ENCODE data around the gene IKZF3. TPM values are rescaled to one million over a fixed set of nuclear protein-coding genes. Genes with fewer than 3 reads are reported as not detected.

IKZF3 gene
- polyA plus RNA-seq, 1 of the 3 experiments (the other 2 are of a cell fraction) = not detected

DNA sequence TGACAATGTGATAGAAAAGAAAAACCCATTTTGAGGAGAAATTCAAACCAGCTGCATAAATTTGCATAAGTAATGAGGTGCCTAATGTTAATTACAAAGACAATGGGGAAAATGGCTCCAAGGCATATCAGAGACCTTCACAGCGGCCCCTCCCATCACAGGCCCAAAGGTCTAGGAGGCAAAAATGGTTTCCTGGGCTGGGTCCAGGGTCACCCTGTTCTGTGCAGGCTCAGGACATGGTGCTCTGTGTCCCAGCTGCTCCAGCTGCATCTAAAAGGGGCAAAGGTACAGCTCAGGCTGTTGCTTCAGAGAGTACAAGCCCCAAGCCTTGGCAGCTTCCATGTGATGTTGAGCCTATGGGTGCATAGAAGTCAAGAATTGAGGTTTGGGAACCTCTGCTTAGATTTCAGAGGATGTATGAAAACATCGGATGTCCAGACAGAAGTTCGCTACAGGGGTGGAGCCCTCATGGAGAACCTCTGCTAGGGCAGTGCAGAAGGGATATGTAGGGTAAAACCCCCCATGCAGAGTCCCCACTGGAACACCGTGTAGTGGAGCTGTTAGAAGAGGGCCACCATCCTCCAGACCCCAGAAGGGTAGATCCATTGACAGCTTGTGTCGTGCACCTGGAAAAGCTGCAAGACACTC is 40.6 kb downstream of the IKZF3 start:
- Histone ChIP-seq H3F3A (replicated peaks; ENCODE audit: insufficient read depth) (no peaks in the 10 kb centered on the region), H3K36me3 (replicated peaks in 1 of 2; ENCODE audit: control insufficient read depth in 1 of 2, insufficient read depth in 2 of 2, low read length in 1 of 2) (no peaks in the 10 kb centered on the region), H2AFZ (ENCODE audit: low read depth) (no peak overlapping the region), H3K4me2 (no peak overlapping the region), H3K4me1 (ENCODE audit: control insufficient read depth in 1 of 2, insufficient read depth in 2 of 2, low read depth in 1 of 2, low read length in 1 of 2) (no peaks in the 10 kb centered on the region), H4K20me1 (ENCODE audit: insufficient read depth) (no peaks in the 10 kb centered on the region), H3K9ac (no peak overlapping the region), H3K9me2 (no peaks in the 10 kb centered on the region), H3K27ac (ENCODE audit: low read depth in 2 of 2, low read length in 1 of 2) (no peak overlapping the region), H3K9me3 (no peaks in the 10 kb centered on the region), H3K27me3 (ENCODE audit: insufficient read depth) (no peaks in the 10 kb centered on the region; the same call in 1 of the 2 replicates), H3K79me2 (ENCODE audit: insufficient read depth) (no peaks in the 10 kb centered on the region), H3K4me3 (ENCODE audit: low read depth in 2 of 2, low read length in 1 of 2) (no peak overlapping the region)
- DNase-seq = no peak
- CTCF ChIA-PET = no interaction called here
- 14% methylated on average over 5 of the region's 5 CpGs for WGBS (ENCODE audit: low lambda C conversion rate)
- TF ChIP-seq TCF12 (IDR thresholded peaks at IDR 0.05) = no peak
- TF ChIP-seq, protein P1, sequence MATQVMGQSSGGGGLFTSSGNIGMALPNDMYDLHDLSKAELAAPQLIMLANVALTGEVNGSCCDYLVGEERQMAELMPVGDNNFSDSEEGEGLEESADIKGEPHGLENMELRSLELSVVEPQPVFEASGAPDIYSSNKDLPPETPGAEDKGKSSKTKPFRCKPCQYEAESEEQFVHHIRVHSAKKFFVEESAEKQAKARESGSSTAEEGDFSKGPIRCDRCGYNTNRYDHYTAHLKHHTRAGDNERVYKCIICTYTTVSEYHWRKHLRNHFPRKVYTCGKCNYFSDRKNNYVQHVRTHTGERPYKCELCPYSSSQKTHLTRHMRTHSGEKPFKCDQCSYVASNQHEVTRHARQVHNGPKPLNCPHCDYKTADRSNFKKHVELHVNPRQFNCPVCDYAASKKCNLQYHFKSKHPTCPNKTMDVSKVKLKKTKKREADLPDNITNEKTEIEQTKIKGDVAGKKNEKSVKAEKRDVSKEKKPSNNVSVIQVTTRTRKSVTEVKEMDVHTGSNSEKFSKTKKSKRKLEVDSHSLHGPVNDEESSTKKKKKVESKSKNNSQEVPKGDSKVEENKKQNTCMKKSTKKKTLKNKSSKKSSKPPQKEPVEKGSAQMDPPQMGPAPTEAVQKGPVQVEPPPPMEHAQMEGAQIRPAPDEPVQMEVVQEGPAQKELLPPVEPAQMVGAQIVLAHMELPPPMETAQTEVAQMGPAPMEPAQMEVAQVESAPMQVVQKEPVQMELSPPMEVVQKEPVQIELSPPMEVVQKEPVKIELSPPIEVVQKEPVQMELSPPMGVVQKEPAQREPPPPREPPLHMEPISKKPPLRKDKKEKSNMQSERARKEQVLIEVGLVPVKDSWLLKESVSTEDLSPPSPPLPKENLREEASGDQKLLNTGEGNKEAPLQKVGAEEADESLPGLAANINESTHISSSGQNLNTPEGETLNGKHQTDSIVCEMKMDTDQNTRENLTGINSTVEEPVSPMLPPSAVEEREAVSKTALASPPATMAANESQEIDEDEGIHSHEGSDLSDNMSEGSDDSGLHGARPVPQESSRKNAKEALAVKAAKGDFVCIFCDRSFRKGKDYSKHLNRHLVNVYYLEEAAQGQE (IDR thresholded peaks at IDR 0.05; ENCODE audit: low read depth, low read length) = no peak
- TF ChIP-seq YY1 (IDR thresholded peaks at IDR 0.05; ENCODE audit: low read depth) = no peak
- TF ChIP-seq MEF2A (IDR thresholded peaks at IDR 0.05; ENCODE audit: borderline replicate concordance, low read depth) = no peak
- no peak for TF ChIP-seq SMC3 (IDR thresholded peaks at IDR 0.05; ENCODE audit: low read depth, low read length)
- no peak for TF ChIP-seq SIN3A (IDR thresholded peaks at IDR 0.05; ENCODE audit: borderline replicate concordance, low read depth, low read length)
- no peak for TF ChIP-seq FOXJ3 (CRISPR knock-in tag; IDR thresholded peaks at IDR 0.05)
- TF ChIP-seq, protein P2, sequence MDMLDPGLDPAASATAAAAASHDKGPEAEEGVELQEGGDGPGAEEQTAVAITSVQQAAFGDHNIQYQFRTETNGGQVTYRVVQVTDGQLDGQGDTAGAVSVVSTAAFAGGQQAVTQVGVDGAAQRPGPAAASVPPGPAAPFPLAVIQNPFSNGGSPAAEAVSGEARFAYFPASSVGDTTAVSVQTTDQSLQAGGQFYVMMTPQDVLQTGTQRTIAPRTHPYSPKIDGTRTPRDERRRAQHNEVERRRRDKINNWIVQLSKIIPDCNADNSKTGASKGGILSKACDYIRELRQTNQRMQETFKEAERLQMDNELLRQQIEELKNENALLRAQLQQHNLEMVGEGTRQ (IDR thresholded peaks at IDR 0.05; ENCODE audit: borderline replicate concordance, low read depth, low read length) = no peak
- TF ChIP-seq RXRA (IDR thresholded peaks at IDR 0.05; ENCODE audit: borderline replicate concordance, low read depth) = no peak
- no peak for TF ChIP-seq MXI1 (IDR thresholded peaks at IDR 0.05; ENCODE audit: low read depth, low read length)
- TF ChIP-seq, protein P3, sequence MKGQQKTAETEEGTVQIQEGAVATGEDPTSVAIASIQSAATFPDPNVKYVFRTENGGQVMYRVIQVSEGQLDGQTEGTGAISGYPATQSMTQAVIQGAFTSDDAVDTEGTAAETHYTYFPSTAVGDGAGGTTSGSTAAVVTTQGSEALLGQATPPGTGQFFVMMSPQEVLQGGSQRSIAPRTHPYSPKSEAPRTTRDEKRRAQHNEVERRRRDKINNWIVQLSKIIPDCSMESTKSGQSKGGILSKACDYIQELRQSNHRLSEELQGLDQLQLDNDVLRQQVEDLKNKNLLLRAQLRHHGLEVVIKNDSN (IDR thresholded peaks at IDR 0.05; ENCODE audit: borderline replicate concordance, low read depth) = no peak
- TF ChIP-seq RFX5 (IDR thresholded peaks at IDR 0.05; ENCODE audit: low read length) = no peak
- no peak for TF ChIP-seq RAD21 (IDR thresholded peaks at IDR 0.05; ENCODE audit: low read length)
- POLR2A ChIA-PET = no interaction called here

Measured in SK-N-SH (cell line).